Measurements from ENCODE around the gene RTCB.

RTCB gene

DNA sequence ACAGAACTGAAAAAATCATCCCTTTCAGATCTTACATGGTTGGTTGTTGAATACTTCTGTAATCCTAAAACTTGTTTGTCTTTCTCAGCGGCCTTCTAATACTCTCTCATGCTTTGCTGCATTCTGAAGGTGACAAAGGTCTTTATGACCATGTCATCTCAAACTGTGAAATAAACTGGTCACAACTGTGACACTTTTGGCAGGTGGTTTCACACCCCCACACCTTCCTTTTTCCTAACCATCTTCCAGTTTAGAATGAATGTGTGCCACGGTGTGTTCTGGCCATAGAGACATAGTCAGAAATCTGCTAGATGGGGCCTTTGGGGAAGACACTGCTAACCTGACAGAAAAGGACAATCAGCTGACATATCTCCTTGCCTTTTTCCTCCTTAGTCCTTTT is 69.1 kb downstream of the RTCB start:
- H3K4me3 ChIP-seq (ENCODE audit: low read depth, low read length), result no peak overlapping the region
- no peak for DNase-seq (ENCODE audit: low read depth)
- TF ChIP-seq, protein P1, sequence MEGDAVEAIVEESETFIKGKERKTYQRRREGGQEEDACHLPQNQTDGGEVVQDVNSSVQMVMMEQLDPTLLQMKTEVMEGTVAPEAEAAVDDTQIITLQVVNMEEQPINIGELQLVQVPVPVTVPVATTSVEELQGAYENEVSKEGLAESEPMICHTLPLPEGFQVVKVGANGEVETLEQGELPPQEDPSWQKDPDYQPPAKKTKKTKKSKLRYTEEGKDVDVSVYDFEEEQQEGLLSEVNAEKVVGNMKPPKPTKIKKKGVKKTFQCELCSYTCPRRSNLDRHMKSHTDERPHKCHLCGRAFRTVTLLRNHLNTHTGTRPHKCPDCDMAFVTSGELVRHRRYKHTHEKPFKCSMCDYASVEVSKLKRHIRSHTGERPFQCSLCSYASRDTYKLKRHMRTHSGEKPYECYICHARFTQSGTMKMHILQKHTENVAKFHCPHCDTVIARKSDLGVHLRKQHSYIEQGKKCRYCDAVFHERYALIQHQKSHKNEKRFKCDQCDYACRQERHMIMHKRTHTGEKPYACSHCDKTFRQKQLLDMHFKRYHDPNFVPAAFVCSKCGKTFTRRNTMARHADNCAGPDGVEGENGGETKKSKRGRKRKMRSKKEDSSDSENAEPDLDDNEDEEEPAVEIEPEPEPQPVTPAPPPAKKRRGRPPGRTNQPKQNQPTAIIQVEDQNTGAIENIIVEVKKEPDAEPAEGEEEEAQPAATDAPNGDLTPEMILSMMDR (conservative IDR thresholded peaks at IDR 0.05; ENCODE audit: low read depth, low read length), result no peak

DNA sequence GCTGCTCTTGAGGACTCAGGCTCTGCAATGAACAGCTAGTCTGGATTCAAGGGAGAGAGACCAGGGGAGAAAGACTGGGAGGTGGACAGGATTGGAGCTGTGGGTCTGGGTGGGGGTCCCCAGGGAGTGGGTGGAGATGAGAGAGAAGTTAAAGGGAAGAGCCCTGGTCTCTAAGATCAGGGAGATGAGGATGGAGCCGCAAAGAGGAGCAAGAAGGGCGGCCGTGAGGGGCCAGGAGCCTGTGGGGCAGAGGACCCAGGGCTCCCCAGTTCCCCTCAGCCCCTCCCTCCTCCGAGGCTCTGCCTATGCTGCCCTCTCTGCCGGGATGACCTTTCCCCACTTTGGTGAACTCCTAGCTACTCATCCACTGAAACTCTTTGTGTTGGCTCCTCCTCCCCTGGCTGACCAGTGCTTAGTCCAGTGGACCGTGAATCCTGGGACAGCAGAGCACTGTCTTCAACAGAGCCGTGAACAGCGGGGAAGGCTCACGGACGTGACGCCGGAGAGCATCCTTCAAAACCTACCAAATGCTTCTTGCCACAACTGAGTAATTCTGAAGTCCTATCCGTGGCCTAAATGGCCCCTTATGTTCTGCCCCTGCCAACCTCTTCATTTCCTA is 70.8 kb downstream of the RTCB start:
- DNase-seq (ENCODE audit: low read depth), result no peak
- TF ChIP-seq, protein P1 (conservative IDR thresholded peaks at IDR 0.05; ENCODE audit: low read depth, low read length), result no peak
- no peak overlapping the region for H3K4me3 ChIP-seq (ENCODE audit: low read depth, low read length)

DNA sequence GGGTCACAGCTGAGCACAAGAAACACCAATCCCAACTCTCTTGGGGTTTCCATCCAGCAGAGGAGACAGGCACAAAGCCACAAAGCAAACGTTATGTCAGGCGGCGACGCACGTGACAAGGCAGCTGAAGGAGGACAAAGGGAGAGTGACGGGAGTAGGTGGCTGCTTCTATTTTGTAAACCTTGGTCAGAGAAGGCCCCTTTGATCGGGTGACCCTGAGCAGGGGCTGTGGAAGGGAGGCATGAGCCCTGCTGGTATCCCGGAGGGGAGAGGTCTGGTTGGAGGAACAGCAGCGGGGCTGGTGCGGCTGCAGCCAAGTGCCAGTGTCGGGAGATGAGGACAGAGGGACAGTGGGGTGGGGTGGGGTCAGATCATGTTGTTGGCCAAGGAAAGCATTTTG is 71.6 kb downstream of the RTCB start:
- TF ChIP-seq, protein P1 (conservative IDR thresholded peaks at IDR 0.05; ENCODE audit: low read depth, low read length), result no peak
- no peak overlapping the region for H3K4me3 ChIP-seq (ENCODE audit: low read depth, low read length)
- DNase-seq (ENCODE audit: low read depth), result no peak

DNA sequence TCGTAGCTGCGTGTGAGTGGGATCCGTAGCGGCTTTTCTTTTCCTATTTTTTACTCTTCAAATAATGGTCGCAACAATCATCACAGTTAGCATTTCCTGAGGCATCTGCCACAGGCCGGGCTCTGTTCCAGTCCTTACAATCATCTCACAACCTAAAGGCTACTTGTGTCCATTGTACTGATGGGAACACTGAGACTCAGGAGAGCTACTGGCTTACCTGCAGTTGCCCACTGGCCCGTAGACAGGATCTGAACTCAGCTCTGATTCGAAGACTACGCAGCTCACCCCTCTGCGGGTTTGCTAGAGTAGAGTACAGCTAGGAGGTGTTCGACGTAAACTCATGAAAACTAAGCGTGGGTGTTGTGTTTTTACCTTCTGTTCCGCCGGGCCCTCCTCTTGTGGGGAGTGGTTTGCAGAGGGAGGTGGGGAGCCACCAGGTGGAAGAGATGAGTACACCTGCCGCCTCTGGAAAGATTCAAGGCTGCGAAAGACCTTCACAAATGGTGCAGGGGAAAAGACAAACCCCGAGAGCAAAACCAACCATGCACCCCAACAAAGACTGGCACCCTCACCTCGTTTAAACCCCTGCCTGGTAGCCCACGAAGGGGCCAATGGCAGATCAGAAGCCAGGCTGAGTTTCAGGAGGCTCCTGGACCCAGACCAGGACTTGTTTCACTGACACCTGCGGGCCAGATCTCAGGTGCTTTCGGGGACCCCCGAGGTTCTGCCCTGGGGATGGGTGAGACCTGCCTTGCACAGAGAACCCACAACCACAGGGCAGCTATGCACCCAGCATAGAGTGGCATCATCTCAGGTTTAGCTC is 72.6 kb downstream of the RTCB start:
- TF ChIP-seq, protein P1 (conservative IDR thresholded peaks at IDR 0.05; ENCODE audit: low read depth, low read length), result no peak
- DNase-seq (ENCODE audit: low read depth), result no peak
- no peak overlapping the region for H3K4me3 ChIP-seq (ENCODE audit: low read depth, low read length)

DNA sequence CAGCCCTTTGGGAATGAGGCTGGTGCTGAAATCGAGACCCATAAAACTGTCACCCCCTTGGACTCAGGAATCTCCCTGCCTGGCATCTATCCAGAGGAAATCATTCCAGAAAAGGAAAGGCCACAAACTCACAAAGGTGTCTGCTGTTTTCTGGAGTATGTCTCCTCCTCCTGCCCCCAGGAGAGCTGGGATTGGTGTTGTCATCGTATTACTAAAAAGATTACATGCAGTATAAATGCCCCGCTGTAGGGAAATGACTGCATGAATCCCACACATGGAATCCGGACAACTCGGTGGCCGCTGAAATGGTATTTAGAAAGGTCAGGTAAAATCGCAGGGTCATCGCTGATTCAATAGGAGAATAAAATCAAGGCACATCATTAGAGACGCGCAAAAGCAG is 73.3 kb downstream of the RTCB start:
- H3K4me3 ChIP-seq (ENCODE audit: low read depth, low read length), result no peak overlapping the region
- TF ChIP-seq, protein P1 (conservative IDR thresholded peaks at IDR 0.05; ENCODE audit: low read depth, low read length), result no peak
- no peak for DNase-seq (ENCODE audit: low read depth)

Data from choroid plexus epithelial cell (primary cell).